AG09319 (cell line): ENCODE data around the gene NOXA1.
"Not testable (repeated sequence)": the region's sequence is repeated elsewhere in the genome, so short reads cannot be mapped to it uniquely, and the experiment has no call there.

Experiments
- DNase-seq: peaks from one replicate; pipeline ENCODE4 v3.0.0-alpha.2; 2010; ENCODE audit warnings: low read depth; ENCODE audit errors: extremely low read depth
- CTCF ChIP-seq: IDR thresholded peaks from 2 replicates; pipeline ENCODE4 v1.5.1; 2011; ENCODE audit warnings: low read depth, mild to moderate bottlenecking, inconsistent platforms, low read length, moderate library complexity

NOXA1 gene

GRCh38 chr9:137422604-137423513, at the start of gene NOXA1, which contains the start of gene EXD3:
Gene NOXA1, plus strand, starts transcription at chr9:137423393. Its CDS starts 137 bp downstream, at chr9:137423530.
Gene EXD3, minus strand, starts transcription at chr9:137423162. Its CDS starts 27,805 bp downstream, at chr9:137395357.
- peak; percentile 42 for TF ChIP-seq CTCF

GRCh38 chr9:137373611-137373980, 49.6 kb upstream of the NOXA1 start:
- DNase-seq = no peak
- no peak for TF ChIP-seq CTCF

More at GRCh38 chr9:137422604-137423513, at the start of gene NOXA1, which contains the start of gene EXD3:
- peak; percentile 72 for DNase-seq

GRCh38 chr9:137374131-137374845, 48.9 kb upstream of the NOXA1 start:
- no peak for DNase-seq
- no peak for TF ChIP-seq CTCF

- no peak for DNase-seq
- TF ChIP-seq CTCF = no peak
Measured at GRCh38 chr9:137375321-137376058, 47.7 kb upstream of the NOXA1 start.

GRCh38 chr9:137376386-137376785, 46.8 kb upstream of the NOXA1 start:
- no peak for DNase-seq
- TF ChIP-seq CTCF = no peak

GRCh38 chr9:137378688-137379410, 44.3 kb upstream of the NOXA1 start:
- not testable (repeated sequence) for DNase-seq

GRCh38 chr9:137379761-137380161, 43.4 kb upstream of the NOXA1 start:
- DNase-seq = no peak
- TF ChIP-seq CTCF = no peak
